ENCODE measurements around the gene LRRC39. TPM values are rescaled to one million over a fixed set of nuclear protein-coding genes. Genes with fewer than 3 reads are reported as not detected.

Gene LRRC39
- 0.60 and 0.73 TPM in 2 replicates for total RNA-seq
- long read RNA-seq, result 0 reads

- no peak for DNase-seq (ENCODE audit: extremely low spot score, unreplicated experiment)
- no peaks in the 10 kb centered on the region for H3K9me3 Mint-ChIP-seq (ENCODE audit: unreplicated experiment)
- no peaks in the 10 kb centered on the region for H3K4me1 Mint-ChIP-seq (ENCODE audit: unreplicated experiment)
- peaks cover 2% of the 10 kb centered on the region for H3K27me3 Mint-ChIP-seq (ENCODE audit: unreplicated experiment)
- no peak within 1 kb of the TSS for H3K4me3 Mint-ChIP-seq (ENCODE audit: unreplicated experiment)
- no peak for TF ChIP-seq CTCF (IDR thresholded peaks at IDR 0.05)
- H3K36me3 Mint-ChIP-seq (ENCODE audit: unreplicated experiment), result no peaks in the 10 kb centered on the region
- H3K27ac Mint-ChIP-seq (ENCODE audit: unreplicated experiment), result no peak within 1 kb of the TSS
These were observed at the start of gene LRRC39 for GRCh38 chr1:100178091-100178490. Gene LRRC39 (minus strand): TSS chr1:100178256. CDS start chr1:100168516, 9,740 bp downstream.

- Mint-ChIP-seq H3K4me1 (ENCODE audit: unreplicated experiment) (no peaks in the 10 kb centered on the region), H3K36me3 (ENCODE audit: unreplicated experiment) (peaks cover 17% of the 10 kb centered on the region), H3K27ac (ENCODE audit: unreplicated experiment) (no peak overlapping the region), H3K27me3 (ENCODE audit: unreplicated experiment) (no peaks in the 10 kb centered on the region), H3K9me3 (ENCODE audit: unreplicated experiment) (no peaks in the 10 kb centered on the region), H3K4me3 (ENCODE audit: unreplicated experiment) (no peak overlapping the region)
- TF ChIP-seq CTCF (IDR thresholded peaks at IDR 0.05), result no peak
- no peak for DNase-seq (ENCODE audit: extremely low spot score, unreplicated experiment)
These were observed 44.4 kb upstream of the LRRC39 start for GRCh38 chr1:100222428-100222827.

- Mint-ChIP-seq H3K27ac (ENCODE audit: unreplicated experiment) (no peak overlapping the region), H3K4me3 (ENCODE audit: unreplicated experiment) (no peak overlapping the region), H3K27me3 (ENCODE audit: unreplicated experiment) (no peaks in the 10 kb centered on the region), H3K9me3 (ENCODE audit: unreplicated experiment) (no peaks in the 10 kb centered on the region), H3K36me3 (ENCODE audit: unreplicated experiment) (peaks cover 23% of the 10 kb centered on the region), H3K4me1 (ENCODE audit: unreplicated experiment) (no peaks in the 10 kb centered on the region)
- TF ChIP-seq CTCF (IDR thresholded peaks at IDR 0.05), result no peak
- DNase-seq (ENCODE audit: extremely low spot score, unreplicated experiment), result no peak
These were observed 41.8 kb upstream of the LRRC39 start for GRCh38 chr1:100219883-100220282.

- Mint-ChIP-seq H3K36me3 (ENCODE audit: unreplicated experiment) (peaks cover 23% of the 10 kb centered on the region), H3K27ac (ENCODE audit: unreplicated experiment) (no peak overlapping the region), H3K4me1 (ENCODE audit: unreplicated experiment) (no peaks in the 10 kb centered on the region), H3K27me3 (ENCODE audit: unreplicated experiment) (no peaks in the 10 kb centered on the region), H3K4me3 (ENCODE audit: unreplicated experiment) (no peak overlapping the region), H3K9me3 (ENCODE audit: unreplicated experiment) (no peaks in the 10 kb centered on the region)
- no peak for DNase-seq (ENCODE audit: extremely low spot score, unreplicated experiment)
- no peak for TF ChIP-seq CTCF (IDR thresholded peaks at IDR 0.05)
These were observed 41.4 kb upstream of the LRRC39 start for GRCh38 chr1:100219457-100219856.

GRCh38 chr1:100217834-100218233, 39.8 kb upstream of the LRRC39 start:
- no peaks in the 10 kb centered on the region for H3K27me3 Mint-ChIP-seq (ENCODE audit: unreplicated experiment)
- no peak overlapping the region for H3K4me3 Mint-ChIP-seq (ENCODE audit: unreplicated experiment)
- peaks cover 29% of the 10 kb centered on the region for H3K36me3 Mint-ChIP-seq (ENCODE audit: unreplicated experiment)
- no peaks in the 10 kb centered on the region for H3K4me1 Mint-ChIP-seq (ENCODE audit: unreplicated experiment)
- no peak for TF ChIP-seq CTCF (IDR thresholded peaks at IDR 0.05)
- H3K27ac Mint-ChIP-seq (ENCODE audit: unreplicated experiment), result no peak overlapping the region
- no peak for DNase-seq (ENCODE audit: extremely low spot score, unreplicated experiment)
- no peaks in the 10 kb centered on the region for H3K9me3 Mint-ChIP-seq (ENCODE audit: unreplicated experiment)

Data from osteocyte (in vitro differentiated cells).